Germinal center (tissue), 1 donor: ENCODE data around the gene NOL6.
"Not testable (repeated sequence)": the region's sequence is repeated elsewhere in the genome, so short reads cannot be mapped to it uniquely, and the experiment has no call there.

Experiments used
- DNase-seq: peaks from one replicate; pipeline ENCODE4 v3.0.0; 2012; ENCODE audit warnings: mixed read lengths, low spot score

Gene NOL6, protein sequence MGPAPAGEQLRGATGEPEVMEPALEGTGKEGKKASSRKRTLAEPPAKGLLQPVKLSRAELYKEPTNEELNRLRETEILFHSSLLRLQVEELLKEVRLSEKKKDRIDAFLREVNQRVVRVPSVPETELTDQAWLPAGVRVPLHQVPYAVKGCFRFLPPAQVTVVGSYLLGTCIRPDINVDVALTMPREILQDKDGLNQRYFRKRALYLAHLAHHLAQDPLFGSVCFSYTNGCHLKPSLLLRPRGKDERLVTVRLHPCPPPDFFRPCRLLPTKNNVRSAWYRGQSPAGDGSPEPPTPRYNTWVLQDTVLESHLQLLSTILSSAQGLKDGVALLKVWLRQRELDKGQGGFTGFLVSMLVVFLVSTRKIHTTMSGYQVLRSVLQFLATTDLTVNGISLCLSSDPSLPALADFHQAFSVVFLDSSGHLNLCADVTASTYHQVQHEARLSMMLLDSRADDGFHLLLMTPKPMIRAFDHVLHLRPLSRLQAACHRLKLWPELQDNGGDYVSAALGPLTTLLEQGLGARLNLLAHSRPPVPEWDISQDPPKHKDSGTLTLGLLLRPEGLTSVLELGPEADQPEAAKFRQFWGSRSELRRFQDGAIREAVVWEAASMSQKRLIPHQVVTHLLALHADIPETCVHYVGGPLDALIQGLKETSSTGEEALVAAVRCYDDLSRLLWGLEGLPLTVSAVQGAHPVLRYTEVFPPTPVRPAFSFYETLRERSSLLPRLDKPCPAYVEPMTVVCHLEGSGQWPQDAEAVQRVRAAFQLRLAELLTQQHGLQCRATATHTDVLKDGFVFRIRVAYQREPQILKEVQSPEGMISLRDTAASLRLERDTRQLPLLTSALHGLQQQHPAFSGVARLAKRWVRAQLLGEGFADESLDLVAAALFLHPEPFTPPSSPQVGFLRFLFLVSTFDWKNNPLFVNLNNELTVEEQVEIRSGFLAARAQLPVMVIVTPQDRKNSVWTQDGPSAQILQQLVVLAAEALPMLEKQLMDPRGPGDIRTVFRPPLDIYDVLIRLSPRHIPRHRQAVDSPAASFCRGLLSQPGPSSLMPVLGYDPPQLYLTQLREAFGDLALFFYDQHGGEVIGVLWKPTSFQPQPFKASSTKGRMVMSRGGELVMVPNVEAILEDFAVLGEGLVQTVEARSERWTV

DNA sequence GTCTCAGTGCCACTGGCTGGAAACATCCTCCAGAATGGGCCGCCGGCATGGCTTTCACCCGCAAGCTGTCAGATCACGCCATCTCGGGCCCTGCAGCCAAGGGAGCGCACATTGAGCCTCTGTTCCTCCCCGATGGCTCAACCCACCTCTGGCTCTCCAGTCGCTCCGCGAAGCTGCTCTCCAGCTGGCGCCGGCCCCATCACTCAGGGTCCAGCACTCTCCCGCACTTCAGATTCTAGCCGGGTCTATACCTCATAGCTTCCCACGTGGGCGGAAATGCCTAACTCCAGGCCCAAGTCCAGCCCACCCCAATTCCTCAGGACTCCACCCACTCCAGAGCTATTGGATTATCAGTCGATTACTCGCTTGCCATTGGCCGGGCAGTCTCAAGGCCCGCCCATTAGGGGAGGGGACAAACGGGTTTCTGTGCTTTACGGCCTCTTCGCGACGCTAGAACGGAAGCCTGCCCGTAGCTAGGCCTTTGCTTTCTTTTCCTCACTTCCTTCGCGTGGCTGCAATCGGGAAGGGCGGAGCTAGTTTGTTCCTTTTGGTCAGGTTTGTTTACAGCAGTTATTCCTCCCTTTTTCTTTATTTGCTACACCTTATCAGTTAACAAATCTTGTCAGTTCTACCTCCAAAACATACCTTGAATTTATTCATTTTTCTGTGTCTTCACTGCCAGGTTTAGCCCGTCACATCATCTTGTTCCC is at the start of gene NOL6:
Gene NOL6, minus strand, starts transcription at position 282 of the 710 bp plus-strand sequence. Its CDS starts 82 bp downstream, at position 200.
- DNase-seq, result peak; percentile 97

DNA sequence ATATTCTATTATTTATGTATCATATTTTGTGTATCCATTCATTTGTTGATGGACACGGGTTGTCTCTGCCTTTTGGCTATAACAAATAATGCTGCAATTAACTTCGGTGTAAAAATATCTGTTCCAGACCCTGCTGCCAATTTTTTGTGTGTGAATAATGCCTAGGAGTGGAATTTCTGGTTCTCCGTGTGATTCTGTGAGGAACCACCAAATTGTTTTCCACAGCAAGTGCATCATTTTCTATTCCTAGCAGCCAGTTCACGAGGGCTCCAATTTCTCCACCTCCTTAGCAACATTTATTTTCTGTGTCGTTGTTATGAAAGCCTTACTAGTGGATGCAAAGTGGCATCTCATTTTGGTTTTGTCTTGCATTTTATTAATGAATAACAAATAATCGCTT is 48.1 kb upstream of the NOL6 start:
- DNase-seq, result not testable (repeated sequence)

DNA sequence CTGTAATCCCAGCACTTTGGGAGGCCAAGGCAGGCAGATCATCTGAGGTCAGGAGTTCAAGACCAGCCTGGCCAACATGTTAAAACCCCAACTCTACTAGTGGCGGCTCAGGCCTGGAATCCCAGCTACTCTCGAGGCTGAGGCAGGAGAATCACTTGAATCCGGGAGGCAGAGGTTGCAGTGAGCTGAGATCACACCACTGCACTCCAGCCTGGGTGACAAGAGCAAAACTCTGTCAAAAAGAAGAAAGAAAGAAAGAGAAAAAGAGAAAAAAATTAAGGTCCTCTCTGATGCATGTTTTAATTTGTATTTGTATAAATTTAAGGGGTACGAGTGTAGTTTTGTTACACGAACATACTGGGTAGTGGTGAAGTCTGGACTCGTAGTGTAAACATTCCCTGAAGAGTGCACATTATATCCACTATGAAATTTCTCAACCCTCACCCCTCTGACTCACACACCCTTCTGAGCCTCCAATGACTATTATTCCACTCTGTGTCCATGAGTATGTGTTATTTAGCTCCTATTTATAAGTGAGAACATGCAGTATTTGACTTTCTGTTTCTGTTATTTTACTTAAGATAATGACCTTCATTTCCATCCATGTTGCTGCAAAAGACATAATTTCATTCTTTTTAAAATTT is 44.3 kb upstream of the NOL6 start:
- DNase-seq, result not testable (repeated sequence)

DNA sequence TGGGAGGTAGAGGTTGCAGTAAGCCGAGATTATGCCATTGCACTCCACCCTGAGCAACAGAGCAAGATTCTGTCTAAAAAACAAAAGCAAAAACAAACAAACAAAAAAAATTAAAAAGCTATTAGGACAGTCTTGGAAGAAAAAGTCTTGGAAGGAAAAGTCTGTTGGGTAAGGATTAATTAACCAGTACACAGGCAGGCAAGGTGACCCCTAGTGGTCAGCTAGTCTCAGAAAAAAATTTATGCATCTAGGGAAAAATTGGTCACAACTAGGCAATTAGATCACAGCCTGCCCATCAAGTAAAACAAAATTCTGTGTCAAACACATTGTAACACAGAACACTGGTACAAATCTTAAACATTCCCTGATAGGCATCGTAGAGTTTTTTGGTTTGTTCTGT is 43.6 kb upstream of the NOL6 start:
- DNase-seq, result no peak

DNA sequence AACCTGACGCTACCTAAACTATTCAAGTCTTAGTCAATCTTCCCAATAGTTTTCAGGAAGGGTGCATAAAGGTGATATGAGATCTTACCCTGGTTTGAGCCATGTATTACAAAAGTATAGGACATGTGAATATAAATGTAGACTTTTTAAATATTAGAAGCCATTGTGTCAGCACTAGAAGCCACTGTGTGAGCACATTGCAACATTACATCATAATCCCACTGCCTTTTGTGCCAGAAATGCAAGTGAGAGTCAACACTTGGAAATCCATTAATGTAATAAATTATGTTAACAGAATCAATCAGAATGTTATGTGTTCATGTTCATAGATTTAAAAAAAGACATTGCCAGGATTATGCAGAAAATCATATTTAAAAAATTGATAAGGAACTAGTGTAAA is 42.7 kb upstream of the NOL6 start:
- DNase-seq, result not testable (repeated sequence)

DNA sequence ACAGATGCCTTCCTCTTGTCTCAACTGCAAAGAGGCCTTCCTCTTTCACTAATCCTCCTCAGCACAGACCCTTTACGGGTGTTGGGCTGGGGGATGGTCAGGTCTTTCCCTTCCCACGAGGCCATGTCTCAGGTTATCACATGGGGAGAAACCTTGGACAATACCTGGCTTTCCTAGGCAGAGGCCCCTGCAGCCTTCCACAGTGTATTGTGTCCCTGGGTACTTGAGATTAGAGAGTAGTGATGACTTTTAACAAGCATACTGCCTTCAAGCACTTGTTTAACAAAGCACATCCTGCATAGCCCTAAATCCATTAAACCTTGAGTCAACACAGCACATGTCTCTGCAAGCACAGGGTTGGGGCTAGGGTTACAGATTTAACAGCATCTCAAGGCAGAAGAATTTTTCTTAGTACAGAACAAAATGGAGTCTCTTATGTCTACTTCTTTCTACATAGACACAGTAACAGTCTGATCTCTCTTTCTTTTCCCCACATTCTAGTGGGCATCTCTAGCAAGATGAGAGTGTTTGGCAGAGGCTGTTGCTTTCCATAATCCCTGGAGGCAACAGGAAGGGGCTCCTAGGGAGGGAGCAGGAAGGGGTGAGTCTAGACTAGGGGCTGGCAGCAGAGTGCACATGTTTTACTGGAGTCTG is 41.7 kb upstream of the NOL6 start:
- DNase-seq, result not testable (repeated sequence)

DNA sequence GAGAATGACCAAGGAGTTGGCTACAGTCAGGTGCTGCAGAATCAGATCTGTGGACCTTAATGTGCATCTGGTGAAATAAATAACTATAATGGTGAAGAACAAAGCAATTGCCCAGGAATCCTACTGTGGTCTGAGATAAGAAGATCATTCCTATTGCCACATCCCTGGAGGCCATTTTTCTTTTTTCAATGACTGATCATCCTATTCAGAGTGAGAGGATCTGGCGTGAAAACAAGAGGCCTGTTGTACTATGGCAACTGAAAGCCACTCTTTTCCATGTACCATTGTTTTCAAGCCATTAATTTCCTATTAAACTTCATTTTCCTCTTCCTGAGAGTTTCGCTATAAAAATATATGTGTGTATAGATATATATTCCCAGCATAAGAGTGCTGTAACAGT is 38.8 kb upstream of the NOL6 start:
- not testable (repeated sequence) for DNase-seq

DNA sequence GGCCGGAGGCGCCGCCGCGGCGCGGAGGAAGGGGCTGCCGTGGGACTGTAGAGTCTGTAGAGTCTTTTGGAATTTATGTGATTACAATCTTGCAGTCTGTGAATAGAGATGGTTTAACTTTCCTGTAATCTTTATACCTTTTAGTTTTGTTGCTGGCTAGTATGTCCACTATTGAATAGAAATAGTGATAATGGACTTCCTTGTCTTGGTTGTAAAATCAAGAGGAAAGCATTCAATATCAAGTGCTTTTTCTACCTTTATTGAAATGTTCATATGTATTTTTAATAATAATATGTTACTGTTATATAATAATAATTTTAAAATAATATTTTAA is 37.4 kb upstream of the NOL6 start:
- not testable (repeated sequence) for DNase-seq

DNA sequence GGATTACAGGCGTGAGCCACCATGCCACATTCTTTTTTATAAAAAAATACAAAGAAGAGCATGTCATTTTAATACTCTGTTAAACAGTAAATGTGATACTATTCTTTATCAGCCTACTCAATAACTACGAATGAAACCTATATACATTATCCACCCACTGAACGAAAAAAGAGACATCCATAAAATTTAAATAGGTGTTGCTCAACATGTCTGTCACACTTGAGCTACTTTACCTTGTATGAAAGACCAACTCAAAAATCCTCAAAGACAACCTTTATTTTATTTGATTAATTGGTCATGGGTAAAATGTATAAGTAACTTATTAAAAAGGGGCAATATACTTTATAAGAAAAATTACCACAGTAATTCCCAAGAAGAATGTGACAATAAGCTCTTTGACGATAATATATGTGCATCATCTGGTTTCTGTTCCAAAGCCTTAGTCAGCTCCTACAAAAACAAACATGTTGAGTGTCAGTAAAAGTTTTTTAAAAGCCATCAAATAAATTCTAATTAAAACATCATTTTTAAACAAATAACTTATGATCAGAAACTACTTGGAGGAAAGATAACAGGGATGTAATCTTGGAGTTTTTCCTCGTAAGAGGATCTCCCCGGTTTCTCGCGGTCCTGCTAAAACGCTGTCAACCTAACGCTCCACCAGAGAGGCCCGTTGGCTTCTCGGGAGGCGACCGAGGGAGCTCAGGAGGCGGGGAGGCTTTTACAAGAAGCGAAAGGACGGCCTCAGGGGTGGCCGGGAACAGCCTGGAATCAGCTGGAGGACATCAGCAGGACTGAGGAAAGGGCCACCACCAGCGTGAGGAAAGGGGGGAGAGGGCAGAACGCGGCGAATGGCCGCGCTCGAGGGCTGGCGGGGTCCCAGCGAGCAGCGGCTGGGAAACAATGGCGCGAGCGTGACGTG is 36.8 kb upstream of the NOL6 start:
- DNase-seq, result peak; percentile 24

DNA sequence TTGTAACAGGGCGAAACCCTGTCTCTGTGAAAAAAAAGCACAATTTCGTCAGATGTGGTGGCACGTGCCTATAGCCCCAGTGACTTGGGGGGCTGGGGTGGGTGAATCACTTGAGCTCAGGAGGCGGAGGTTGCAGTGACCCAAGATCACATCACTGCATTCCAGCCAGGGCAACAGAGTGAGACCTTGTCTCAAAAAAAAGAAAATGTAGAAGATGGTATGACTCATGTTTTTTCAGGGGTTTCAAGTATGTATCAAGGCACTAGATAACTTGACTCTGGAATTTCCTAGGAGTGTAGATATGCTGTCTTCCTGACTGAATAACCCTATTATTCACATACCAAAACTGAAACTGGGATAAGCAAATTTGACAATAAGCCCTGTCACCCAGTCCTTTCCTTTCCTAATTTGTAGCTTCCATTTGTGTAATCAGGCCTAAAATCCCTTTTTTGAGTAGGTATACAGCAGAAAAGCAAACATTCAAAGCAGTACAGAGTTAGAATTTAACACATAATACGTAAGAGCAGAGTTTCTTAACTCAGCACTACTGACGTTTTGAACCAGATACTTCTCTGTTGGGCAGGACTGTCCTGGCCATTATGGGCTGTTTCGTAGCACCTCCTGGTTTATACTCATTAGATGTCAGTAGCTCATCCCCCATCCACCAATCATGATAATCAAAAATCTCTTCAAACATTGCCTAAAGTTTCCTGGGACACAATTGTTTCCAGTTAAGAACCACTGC is 33.1 kb upstream of the NOL6 start:
- DNase-seq, result no peak

DNA sequence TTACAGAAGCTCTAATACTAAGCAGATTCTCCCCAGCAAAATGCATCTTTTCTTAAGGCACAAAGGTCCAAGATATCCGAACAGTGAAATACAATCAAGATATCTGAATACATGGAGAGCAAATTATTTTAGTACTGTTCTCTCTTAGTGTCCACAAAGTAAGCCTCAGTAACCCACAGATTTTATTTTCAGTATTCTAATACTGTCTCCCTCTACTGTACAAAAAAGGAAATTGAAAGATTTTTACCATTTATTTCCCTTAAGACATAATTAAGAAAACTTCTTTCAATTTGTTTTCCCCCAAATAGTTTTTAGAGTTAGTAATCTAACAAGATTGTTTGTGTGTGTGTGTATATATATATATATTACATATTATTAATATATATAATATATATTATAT is 24.7 kb upstream of the NOL6 start:
- no peak for DNase-seq

DNA sequence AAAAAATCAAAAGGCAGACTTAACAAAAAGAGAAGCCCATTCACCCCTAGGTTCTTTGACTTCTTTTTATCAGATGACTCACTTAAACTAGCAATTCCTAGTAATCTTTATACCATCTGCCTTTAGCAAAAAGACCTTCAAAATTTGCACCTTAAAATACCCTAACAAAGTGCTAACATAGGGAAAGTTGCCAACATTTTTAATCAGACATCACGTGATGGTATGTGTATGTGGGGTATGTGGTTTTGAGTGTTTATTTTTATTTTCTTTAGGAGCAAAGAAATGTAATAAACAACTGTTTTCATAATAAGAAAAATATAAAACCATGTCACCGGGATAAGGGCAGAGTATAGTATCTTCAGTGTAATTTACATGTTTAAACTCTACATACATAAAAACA is 20.1 kb upstream of the NOL6 start:
- DNase-seq, result not testable (repeated sequence)

DNA sequence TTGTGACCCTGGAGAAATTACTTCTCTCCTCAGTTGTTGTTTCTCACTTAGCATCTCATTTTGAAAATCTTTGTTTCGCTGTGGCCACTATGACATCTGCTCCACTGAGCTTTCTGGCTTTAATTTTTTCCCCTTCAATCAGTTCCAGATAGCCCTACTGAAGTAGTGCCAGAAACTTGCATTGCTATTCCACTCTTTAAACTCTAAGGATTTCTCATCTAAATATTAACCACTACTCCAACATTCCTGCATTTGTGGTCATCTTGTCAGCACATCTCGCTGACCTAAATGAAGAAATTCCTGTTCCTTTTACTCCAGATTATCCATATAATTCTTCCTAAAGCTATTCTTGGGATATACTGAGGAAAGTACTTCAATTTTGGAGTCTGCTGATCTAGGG is 15.3 kb upstream of the NOL6 start:
- DNase-seq, result no peak

DNA sequence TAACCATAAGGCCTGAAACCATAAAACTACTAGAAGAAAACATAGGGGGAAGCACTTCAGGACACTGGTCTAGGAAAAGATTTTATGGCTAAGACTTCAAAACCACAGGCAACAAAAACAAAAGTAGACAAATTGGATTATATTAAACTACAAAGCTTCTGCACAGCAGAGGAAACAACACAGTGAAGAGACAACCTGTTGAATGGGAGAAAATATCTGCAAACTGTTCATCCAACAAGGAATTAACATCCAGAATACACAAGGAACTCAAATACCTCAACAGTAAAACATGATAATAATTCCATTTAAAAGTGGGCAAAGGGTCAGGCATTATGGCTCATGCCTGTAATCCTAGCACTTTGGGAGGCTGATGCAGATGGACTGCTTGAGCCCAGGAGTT is 11.6 kb upstream of the NOL6 start:
- not testable (repeated sequence) for DNase-seq

DNA sequence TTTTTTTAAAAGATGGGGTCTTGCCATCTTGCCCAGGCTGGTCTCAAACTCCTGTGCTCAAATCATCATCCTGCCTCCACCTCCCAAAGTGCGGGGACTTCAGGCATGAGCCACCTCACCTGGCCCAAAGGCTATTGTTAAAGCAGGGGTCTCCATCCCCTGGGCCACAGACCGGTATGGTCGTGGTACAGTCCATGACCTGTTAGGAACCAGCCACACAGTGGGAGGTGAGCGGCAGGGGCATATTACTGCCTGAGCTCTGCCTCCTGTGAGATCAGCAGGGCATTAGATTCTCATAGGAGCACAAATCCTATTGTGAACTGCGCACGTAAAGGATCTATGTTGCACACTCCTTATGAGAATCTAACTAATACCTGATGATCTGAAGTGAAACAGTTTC is 7.3 kb upstream of the NOL6 start:
- no peak for DNase-seq

DNA sequence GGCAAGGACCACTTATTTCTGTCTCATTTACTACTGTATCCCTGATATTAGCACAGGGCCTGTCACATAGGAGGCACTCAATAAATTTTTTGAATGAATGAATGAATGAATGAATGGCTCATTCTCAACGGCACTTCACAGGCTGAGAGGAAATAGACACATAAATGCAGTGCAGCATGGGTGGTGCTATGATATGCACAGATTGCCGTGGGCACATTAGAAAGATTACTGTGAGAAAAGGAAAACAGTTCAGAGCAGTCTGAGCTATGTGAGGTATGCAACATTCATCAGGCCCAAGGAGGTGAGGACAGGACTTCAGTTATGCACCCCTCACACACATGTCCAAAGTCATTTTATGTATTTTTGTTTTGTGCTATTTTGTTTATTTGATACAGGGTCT is 6.4 kb upstream of the NOL6 start:
- no peak for DNase-seq

DNA sequence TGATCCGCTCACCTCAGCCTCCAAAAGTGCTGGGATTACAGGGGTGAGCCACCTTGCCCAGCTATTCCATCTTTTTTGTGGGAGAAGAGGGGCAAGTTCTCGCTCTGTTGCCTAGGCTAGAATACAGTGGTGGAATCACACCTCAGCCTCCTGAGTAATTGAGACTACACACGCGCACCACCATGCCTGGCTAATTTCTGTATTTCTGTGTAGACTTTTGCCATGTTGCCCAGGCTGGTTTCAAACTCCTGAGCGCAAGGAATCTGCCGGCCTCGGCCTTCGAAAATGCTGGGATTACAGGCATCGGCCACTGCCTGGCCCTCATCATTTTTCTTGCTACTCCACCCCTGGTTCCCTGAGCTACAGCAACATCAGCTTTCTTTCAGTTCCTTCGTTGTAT is 2.8 kb upstream of the NOL6 start:
- DNase-seq, result no peak

DNA sequence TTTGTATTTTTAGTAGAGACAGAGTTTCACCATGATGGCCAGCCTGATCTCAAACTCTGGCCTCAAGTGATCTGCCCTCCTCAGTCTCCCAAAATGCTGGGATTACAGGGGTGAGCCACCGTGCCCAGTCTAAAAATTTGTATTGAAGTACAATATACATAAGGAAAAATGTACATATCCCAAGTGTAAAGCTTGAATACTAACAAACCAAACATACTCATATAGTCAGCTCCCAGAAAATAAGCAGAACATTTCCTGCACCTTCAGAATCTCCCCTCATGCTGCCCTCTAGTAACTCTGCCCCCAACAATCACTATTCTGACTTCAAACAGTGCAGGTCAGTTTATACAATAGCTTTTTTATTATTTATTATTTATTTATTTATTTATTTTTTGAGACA is 1.6 kb upstream of the NOL6 start:
- DNase-seq, result no peak
